GF-D8 (cell line): ENCODE results near the gene ZSWIM2.
"Not testable (repeated sequence)": the region's sequence is repeated elsewhere in the genome, so short reads cannot be mapped to it uniquely, and the experiment has no call there.

Source experiments
- DNase-seq: peaks from one replicate; lab custom pipeline; 2025; lab: John Stamatoyannopoulos, UW

Gene ZSWIM2, protein sequence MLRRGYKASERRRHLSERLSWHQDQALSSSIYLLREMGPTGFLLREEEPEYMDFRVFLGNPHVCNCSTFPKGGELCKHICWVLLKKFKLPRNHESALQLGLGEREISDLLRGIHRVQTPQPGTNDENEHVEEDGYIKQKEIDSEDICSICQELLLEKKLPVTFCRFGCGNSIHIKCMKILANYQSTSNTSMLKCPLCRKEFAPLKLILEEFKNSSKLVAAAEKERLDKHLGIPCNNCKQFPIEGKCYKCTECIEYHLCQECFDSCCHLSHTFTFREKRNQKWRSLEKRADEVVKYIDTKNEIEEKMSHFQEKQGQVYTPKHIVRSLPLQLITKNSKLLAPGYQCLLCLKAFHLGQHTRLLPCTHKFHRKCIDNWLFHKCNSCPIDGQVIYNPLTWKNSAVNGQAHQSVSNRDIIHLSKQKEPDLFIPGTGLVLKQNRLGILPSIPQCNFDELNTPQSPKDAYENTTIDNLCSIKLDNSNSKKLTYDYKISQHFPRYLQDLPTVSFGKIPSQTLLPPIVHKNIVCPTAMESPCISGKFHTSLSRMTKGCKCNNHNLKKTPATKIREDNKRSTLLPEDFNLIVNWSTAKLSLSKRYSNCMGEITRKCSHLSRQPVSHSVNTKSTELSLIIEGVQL

DNA sequence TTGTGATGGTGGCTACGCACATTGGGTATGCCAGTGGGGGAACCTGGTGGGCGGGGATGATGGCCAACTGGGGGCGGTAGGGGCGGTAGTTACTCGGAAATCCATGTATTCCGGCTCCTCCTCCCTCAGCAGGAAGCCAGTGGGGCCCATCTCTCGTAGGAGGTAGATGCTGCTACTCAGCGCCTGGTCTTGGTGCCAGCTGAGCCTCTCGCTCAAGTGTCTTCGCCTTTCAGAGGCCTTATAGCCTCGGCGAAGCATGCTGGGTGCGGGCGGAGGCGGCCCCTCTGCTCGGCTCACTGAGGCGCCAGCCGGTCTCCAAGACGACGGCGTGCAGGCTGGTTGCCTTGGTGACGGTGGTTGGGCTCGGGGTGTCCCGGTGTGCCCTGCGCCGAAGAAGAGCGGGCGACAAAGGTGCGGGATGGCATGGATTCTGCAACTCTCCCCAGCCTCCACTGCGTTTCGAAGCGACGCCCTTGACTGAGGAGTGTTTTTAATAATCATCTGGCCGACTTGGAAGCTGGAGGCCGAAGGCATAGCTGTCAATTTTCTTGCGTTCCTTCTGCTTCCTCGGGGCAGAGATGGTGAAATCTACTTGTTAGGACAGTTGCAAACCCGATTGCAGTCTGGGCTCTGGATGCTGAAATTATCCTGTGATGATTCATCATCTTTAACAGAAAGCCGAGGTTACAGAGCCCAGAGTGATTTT is at the start of gene ZSWIM2:
ZSWIM2 (minus strand) TSS at position 298 of the 706 bp plus-strand sequence; CDS start at position 258, 40 bp downstream.
- DNase-seq: no peak

DNA sequence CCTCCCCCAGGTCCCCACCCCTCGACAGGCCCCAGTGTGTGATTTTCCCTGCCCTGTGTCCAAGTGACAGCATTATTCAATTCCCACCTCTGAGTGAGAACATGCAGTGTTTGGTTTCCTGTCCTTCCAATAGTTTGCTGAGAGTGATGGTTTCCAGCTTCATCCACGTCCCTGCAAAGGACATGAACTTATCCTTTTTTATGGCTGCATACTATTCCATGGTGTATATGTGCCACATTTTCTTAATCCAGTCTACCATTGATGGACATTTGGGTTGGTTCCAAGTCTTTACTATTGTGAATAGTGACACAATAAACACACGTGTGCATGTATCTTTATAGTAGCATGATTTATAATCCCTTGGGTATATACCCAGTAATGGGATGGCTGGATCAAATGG is 47.2 kb upstream of the ZSWIM2 start:
- not testable (repeated sequence) for DNase-seq

DNA sequence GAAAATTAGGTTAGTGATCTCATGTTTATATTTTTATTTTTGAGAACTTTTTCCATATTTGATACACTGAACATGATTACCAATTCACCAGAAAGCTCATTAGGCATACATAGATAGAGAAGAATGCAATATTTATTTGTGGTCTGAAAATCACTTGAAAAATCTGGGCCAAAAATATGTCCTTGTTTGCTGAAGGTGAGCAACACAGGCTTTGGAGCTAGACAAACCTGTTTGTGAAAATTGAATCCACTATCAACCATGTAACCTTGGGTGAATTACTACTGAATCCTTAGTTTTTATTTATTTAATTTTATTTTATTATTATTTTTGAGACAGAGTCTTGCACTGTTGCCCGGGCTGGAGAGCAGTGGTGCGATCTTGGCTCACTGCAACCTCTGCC is 46.5 kb upstream of the ZSWIM2 start:
- no peak for DNase-seq

DNA sequence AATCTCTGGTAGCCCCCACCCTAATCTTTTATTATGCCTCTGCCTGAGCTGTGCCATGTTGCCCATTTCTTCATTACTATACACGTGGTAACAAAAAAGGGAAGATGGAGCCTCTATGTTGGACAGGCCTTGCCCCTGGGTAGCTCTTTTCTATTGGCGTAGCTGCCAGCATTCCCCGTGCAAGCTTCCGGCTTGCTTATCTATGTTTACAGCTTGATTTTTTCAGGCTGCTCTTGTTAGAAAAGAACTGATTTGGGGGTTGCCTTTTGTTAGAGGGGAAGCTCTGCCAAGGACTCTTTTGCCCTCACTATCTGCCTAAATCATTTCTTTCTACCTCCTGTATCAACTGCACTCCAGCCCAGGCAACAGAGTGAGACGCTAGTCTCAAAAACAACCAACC is 45.5 kb upstream of the ZSWIM2 start:
- DNase-seq: no peak

DNA sequence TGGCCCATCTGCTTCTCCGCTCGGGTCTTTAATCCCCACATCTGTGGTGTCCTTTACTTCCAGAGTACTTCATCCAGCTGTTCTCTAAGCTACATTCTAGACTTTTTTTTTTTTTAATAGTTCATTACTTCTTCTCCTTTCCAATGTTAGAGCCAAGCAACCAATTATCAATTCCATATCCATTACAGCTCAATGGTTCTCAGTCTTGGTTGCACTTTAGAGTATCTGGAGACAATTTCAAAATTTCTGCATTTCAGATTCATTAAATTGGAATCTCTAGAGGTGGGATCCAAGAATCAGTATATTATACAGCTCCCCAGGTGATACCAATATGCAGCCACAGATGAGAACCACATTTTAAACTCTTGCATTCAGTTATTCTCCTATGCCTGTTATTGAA is 43.9 kb upstream of the ZSWIM2 start:
- no peak for DNase-seq

DNA sequence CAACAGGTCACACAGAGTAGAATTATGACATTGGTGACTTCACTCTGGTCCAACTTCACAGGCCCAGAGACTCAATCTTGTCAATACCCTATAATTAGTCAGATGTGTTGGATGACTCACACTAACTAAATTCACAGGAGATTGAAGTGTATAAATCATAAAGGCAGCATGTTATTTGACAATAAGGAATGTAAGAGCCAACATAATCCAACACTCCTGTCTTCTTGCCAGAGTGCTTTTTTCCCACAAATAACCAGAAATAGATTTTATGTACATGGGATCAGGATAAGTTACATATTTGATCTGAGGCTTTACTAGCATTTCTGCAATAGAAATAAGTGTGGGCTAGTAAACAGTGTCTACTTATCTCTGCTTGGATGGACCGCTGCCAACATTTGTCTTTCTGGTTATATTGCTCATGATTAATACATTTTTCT is 42.2 kb upstream of the ZSWIM2 start:
- no peak for DNase-seq

DNA sequence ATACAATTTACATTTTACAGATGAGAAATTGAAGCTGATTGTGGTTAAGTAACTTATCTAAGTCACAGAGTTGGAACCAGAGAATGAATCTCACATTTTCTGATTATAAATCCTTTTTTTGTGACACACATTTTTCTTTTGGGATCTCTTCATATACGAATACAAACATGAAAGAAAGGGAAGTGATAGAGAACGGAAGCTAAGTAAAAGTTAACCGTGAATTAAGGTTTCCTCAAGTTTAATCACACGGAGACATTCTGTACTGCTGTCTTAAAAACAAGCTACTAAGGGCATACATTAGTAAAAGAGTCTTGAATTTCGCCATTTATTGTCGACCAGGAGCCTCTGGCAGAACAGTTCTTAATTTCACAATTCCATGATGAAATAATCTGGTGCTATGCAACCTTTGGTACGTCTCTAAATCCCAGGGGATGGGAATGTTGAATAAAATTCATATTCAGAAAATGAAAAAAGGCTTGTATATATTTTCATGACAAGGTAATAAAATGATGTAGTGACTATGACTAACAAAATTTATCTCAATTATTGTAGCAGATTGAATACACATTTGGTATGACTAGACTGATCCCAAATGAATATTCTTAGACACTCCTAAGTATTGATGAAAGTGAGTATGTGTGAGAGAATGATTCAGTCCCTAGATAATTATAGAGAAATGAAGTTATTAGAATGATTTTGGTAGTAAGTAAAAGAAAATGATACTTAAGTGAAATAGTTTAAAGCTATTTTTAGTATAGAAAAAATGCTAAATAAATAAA is 40.3 kb upstream of the ZSWIM2 start:
- DNase-seq: no peak

DNA sequence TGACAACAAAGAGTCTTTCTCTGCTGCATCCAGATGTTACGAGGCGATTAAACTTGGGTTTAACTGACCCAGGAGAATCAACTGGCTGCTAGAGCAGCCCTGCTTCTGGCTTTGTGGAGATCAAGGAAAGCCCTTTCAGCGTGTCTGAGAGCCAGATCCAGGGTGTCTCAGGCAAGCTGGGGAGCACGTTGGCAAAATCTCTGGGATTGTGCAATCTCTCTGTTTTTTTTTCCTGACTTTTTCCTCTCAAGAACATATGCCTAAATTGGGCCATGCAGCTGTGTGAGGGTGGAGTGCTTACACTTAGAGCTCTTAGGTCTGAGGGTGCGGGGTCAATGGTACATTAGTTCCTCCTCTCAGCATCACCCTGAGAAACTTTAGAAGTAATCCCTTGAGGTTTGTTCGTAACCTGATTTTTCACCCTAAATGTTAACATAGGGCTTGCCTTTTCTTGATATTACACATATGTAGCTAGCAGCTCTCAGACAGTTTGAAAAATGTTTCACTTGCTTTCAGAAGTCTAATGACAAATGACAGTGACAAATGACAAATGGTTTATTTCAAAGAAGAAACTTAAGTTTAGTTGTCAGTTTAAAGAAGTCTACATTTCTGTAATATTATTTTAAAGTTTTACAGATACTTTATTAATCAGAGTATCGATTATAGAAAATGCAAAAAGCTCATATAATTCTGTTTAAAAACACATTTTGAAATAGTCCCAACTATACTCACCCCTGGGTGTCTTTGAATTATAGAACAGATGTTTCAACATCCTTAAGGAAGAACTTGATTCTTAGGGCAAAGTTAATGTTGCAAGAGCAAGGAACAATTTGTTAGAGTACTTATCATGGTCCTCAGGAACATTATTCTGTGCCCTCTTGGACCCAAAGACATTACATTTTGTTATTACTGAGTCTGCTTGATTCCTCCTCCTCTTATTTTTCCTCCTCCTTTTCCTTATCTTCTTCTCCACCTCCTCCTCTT is 38.4 kb upstream of the ZSWIM2 start:
- DNase-seq: no peak

DNA sequence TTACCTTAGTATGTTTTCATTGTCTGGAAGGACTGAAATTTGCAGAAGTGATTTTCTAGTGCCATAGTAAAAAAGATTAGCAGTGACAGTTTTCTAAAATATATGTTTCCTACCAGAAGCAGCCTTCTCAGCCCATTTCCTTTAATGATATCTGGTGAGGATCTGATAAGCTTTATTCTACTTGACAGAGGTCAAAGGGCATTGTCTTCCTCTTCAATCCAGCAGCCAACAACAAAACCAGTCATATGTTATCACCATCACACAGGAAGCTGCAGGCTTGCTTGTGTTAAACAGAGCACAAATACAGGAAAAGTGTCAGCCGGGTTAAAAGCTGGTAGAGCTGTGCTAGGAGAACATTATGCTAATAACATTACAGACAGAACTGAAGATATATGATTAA is 35.6 kb upstream of the ZSWIM2 start:
- DNase-seq: peak; percentile 43

DNA sequence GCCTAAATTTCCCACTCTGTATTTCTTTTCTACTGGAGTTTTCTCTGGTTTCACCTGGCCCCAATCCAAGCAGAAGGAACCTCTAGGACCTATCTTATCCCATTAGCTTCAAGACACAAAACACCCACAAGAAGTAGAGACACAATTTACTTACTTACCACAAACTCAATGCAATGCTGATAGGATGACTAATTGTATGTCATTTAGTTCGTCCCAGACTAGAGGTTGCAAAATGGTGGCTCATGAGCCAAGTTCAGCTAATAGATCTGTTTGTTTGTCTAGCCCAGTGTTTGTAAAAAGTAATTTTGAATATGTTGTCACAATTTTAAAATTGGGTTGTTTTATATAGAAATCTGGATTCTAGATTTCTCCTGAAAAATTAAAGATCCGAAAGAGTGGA is 34.7 kb upstream of the ZSWIM2 start:
- no peak for DNase-seq

DNA sequence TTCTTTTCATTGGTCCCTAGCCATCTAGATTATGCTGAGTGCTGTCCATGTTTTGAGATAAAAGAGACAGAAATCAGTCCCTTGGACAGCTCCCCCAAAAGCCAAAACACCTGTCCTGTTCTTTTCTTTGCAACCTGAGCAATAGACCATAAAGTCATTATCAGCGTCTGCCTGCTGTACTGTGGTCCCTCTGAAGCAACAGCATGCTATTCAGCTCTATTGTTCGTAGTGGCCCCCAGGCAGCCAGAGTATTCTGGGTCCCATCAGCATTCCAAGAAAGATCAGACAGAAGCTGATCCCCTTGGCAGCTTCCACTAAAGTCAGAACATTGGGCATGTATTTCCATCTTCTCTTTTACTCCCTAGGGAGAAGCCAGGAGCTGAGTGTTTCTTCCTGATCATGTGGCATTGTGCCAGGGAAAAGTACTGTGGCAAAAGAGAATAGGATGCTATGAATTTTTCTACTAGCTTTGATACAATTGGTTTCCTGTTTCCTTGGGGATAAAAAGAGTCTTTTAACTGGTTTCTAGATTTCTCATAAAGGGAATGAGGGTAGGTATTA is 33.6 kb upstream of the ZSWIM2 start:
- DNase-seq: no peak

DNA sequence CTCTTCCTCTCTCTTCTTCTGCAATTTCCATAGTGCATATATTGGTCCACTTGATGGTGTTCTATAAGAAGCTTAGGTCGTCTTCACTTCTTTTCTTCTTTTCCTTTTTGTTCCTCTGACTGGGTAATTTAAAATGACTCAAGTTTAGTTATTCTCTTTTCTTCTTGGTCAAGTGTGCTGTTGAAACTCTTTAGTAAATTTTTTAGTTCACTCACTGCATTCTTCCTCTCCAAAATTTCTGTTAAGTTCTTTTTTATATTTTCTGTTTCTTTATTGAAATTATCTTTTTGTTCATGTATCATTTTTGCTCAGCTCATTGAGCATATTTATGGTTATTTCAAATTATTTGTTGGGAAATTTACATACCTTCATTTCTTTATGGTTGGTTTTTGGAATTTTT is 32.7 kb upstream of the ZSWIM2 start:
- DNase-seq: no peak

DNA sequence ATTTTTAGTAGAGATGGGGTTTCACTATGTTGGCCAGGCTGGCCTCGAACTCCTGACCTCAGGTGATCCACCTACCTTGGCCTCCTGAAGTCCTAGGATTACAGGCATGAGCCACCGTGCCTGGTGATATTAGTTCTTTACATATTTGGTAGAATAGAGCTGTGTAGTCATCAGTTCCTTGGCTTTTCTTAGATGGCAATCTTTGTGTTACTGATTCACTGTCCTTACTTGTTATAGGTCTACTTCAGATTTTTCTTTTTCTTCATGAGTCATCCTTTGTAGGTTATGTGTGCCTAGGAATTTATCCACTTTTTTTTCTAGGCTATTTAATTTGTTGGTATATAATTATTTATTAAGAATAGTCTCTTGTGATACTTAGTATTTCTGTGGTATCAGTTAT is 30.3 kb upstream of the ZSWIM2 start:
- DNase-seq: no peak

DNA sequence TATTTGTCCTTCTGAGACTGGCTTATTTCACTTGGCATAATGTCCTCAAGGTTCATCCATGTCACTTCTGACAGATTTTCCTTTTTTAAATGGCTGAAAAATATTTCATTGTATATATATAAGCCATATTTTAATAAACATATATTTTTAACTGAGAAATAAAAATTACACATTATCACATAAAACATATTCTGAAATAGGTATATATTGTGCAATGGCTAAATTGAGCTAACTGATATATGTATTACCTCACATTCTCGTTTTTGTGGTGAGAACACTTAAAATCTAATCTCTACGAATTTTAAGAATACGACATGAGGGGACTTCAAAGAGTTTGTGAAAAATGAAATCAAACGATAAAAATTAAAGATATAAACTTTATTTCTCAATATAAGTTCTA is 25.7 kb upstream of the ZSWIM2 start:
- no peak for DNase-seq

DNA sequence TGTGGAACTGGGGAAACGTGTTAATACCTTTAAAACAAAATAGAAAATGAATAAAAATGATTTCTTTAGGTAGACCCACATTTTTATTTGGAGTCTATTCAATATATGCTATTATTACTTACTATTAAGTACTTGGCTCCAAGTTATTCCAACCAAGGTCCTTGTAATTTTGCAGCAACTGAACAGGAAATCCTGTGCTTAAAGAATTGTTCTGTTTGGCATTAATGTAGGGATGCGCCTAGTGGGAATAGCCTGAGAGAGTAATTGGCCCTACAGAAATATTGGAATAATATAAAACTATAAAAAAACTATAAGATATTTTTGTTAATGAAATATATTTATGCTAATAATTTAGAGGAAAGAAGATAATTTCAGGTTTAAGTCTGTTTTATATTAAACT is 22.9 kb upstream of the ZSWIM2 start:
- DNase-seq: no peak

DNA sequence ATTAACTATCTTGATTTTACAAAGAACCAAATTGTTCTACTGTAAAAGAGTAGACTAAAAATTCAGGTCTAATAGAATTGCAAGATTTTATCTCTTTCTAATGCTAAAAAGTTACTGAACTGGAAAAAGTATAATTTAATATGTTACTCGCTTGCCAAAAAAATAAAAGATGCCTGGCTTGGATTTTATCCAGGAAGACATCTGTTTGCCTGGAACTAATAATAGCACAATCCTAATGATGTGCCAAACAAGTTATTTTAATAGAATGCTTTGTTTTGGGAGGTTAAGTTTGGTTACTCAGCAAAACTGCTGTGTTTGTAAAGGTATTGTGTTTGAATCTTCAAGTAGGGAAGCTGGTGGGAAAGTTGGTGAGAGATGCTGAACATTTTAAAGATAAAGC is 19.4 kb upstream of the ZSWIM2 start:
- DNase-seq: no peak

DNA sequence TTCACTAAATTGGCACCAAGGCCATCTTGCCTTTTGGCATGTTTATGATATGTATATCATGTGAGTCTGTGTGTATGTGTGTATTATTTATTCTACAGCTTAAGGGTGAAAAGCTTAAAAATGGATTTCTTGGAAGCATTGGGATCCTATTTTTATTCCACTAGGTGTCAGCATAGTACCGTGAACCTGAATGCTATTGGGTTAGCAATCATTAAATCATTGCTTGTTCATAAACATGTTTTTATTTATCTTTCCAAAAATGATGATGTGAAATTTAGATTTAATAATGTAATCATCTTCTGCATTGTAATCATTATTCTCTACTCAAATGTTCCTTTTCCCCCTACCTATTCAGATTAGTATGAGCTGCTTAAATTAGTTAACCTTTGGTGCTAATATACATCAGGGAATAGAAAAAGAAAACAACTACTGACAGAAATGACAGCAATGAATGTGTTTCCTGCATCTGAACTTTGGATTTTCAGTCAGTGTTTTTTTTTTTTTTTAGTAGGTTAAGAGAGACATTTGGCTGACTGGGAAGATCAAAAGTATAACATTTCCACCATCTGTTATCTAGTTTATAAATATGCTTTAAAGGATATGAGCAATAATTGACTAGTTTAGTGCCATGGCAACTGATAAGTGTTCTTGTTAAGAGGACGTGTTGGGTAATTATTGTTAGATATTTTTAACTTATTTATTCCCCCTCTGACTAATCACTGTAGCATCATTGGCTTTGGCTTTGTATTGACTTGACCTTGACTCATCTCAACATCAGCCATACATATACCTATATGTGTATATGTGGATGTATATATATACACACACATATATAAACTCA is 14.1 kb upstream of the ZSWIM2 start:
- DNase-seq: no peak

DNA sequence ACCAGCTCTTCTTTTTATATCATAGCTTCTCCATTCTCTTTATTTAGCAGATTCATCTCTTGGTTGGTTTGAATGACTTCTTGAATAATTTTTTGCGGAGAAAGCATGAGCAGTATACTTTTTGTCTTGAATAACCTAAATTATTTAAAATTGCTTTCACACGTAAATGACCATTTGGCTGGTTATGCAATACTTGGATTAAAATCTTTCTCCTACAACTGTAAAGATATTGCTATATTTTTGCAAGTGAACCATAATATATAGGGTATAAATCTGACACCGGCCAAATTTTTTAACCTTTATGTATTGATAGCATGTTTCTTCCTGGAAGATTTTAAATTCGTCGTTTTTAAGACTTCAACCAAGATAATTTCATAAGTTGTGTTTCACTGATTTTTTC is 6.2 kb upstream of the ZSWIM2 start:
- no peak for DNase-seq

DNA sequence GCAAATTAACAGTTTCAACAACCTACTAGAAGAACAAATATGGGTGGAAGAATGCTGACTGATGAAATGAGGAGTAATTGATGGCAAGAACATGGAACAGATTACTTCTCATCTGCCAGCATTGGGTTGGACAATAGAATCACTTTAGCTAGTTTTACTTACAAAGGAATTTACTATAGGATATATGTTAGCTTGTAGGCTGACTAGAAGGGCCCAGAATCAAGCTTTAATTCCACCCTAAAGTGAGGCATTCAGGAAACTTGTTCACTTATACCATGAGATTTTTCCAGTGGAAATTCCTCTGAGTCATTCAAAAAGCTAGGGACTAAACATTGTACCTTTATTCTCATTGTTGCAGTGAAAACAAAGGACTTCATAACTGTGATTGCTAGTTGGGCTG is 5.0 kb upstream of the ZSWIM2 start:
- DNase-seq: no peak

DNA sequence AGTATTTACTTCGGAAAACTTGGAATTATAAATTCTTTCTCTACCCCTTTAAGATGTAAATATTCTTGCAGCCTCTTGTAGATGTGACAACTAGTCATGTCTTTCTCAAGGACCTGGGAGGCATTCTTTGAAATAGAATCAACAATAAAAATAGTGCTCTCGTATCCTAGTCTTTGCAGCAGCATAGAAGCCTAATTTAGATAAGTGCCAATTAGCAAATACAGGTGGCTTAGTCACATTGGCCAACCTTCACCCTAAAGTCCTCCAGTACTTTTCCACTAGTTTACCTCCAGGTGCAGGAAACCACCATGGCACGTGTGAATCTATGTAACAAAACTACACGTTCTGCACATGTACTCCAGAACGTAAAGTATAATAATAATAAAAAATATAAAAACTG is 3.5 kb upstream of the ZSWIM2 start:
- no peak for DNase-seq
